ENCODE measurements around the gene RASSF7. TPM values are rescaled to one million over a fixed set of nuclear protein-coding genes. Genes with fewer than 3 reads are reported as not detected.

The RASSF7 gene
- total RNA-seq, 1 donor from 2014 or later = 4.6 TPM

Small RNA genes within 50 kb of the gene (microRNA-seq; reads per million reads assigned to microRNA genes)
- gene MIR210 (ENCODE audit: borderline number of aligned reads) = 496 reads per million, percentile 67 among the genes with 10 or more reads in this experiment

Other genes starting within 250 kb of the RASSF7 start
- gene IFITM1, start 246.9 kb upstream of the RASSF7 start, total RNA-seq = 101 TPM
- 259 TPM for gene IFITM3, start 240.1 kb upstream of the RASSF7 start, total RNA-seq
- 0.50 TPM for gene B4GALNT4, start 191.5 kb upstream of the RASSF7 start, total RNA-seq
- 0.84 TPM for gene PKP3, start 166.8 kb upstream of the RASSF7 start, total RNA-seq
- gene SIGIRR, start 146.0 kb upstream of the RASSF7 start, total RNA-seq = 47.5 TPM
- 1.3 TPM for gene ANO9, start 119.0 kb upstream of the RASSF7 start, total RNA-seq
- 31.8 TPM for gene PTDSS2, start 110.7 kb upstream of the RASSF7 start, total RNA-seq
- 171 TPM for gene RNH1, start 53.7 kb upstream of the RASSF7 start, total RNA-seq
- gene HRAS, start 25.4 kb upstream of the RASSF7 start, total RNA-seq = 67.1 TPM
- gene LRRC56, start 23.4 kb upstream of the RASSF7 start, total RNA-seq = 0.22 TPM
- 0.20 TPM for gene LMNTD2, start 232 bp upstream of the RASSF7 start, total RNA-seq
- 18.5 TPM for gene PHRF1, start 15.5 kb downstream of the RASSF7 start, total RNA-seq
- gene IRF7, start 55.0 kb downstream of the RASSF7 start, total RNA-seq = 14.4 TPM
- not detected for gene CDHR5, start 64.0 kb downstream of the RASSF7 start, total RNA-seq
- not detected for gene SCT, start 66.2 kb downstream of the RASSF7 start, total RNA-seq
- not detected for gene DRD4, start 76.3 kb downstream of the RASSF7 start, total RNA-seq
- 15.9 TPM for gene DEAF1, start 134.3 kb downstream of the RASSF7 start, total RNA-seq
- gene TMEM80, start 134.8 kb downstream of the RASSF7 start, total RNA-seq = 9.0 TPM
- gene EPS8L2, start 145.3 kb downstream of the RASSF7 start, total RNA-seq = 3.3 TPM
- 103 TPM for gene TALDO1, start 186.5 kb downstream of the RASSF7 start, total RNA-seq
- 23.1 TPM for gene GATD1, start 216.5 kb downstream of the RASSF7 start, total RNA-seq
- not detected for gene CEND1, start 229.1 kb downstream of the RASSF7 start, total RNA-seq
- 3.5 TPM for gene SLC25A22, start 237.3 kb downstream of the RASSF7 start, total RNA-seq
- gene PIDD1, start 244.3 kb downstream of the RASSF7 start, total RNA-seq = 8.5 TPM
- 942 TPM for gene RPLP2, start 249.0 kb downstream of the RASSF7 start, total RNA-seq

Data from left ventricle myocardium superior (tissue), 1 donor.